GM23248 (cell line): Measurements from ENCODE around the gene GINS2.

ENCODE experiments used
- EZH2 ChIP-seq: fragments of 200-600 bp; sonication (generic); IDR thresholded peaks from 2 replicates; pipeline ENCODE4 v1.6.1; 2018; ENCODE audit warnings: antibody characterized with exemption, mild to moderate bottlenecking; ENCODE audit not compliant: insufficient read depth, poor library complexity, severe bottlenecking
- EZH2phosphoT487 ChIP-seq: fragments of 200-600 bp; sonication (generic); IDR thresholded peaks from 2 replicates; pipeline ENCODE4 v1.6.1; 2018; ENCODE audit warnings: antibody characterized with exemption, moderate library complexity, mild to moderate bottlenecking, low read depth; ENCODE audit not compliant: insufficient read depth

DNA sequence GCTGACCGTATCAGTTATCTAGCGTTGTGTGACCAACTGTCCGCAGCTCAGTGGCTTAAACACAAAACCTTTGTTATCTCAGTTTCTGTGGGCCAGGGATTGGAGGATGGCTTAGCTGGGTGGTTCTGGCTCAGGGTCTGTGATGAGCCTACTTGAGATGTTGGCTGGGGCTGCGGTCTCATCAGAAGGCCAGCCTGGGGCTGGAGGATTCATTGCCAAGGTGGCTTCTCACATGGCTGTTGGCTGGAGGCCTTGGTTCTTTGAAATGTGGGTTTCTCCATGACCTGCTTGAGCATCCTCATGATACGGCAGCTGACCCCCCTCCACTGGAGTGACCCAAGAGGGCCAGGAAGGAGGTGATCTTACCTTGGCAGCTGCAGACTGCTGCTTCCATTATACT is 58.9 kb downstream of the GINS2 start:
- TF ChIP-seq EZH2phosphoT487 (no peak), EZH2 (no peak)
